CD14-positive monocyte (primary cell): ENCODE results near the gene XPO5. TPM values are rescaled to one million over a fixed set of nuclear protein-coding genes. Genes with fewer than 3 reads are reported as not detected.

Experiments
- DNase-seq, 3 donors: peaks; one replicate each; pipeline ENCODE4 v3.0.0-alpha.2; 2011 to 2022
- H2AFZ ChIP-seq: 2 replicates; pipeline ENCODE4 v1.6.0; 2012; ENCODE audit warnings: mild to moderate bottlenecking, low read depth, low read length, inconsistent platforms; ENCODE audit not compliant: insufficient read depth, poor library complexity, severe bottlenecking
- H3K27ac ChIP-seq, 2 donors: 1 replicate in 1 of 2; 2 replicates in 1 of 2; pipeline ENCODE4 v1.5.1; 2012 to 2013; ENCODE audit warnings: low read length in 2 of 2, control low read depth in 1 of 2, inconsistent platforms in 1 of 2, low read depth in 1 of 2, mild to moderate bottlenecking in 1 of 2
- H3K27me3 ChIP-seq, 2 donors: one replicate each; pipeline versions ENCODE4 v1.6.0 to v1.6.1; 2011 to 2013; ENCODE audit warnings: low read length in 2 of 2; ENCODE audit not compliant: control insufficient read depth in 2 of 2, insufficient read depth in 2 of 2
- H3K36me3 ChIP-seq, 2 donors: replicated peaks in 1 of 2; 1 replicate in 1 of 2; 2 replicates in 1 of 2; pipeline versions ENCODE4 v1.5.1 to v1.6.1; 2012 to 2013; ENCODE audit warnings: low read length in 2 of 2, control low read depth in 1 of 2, inconsistent platforms in 1 of 2, mild to moderate bottlenecking in 1 of 2; ENCODE audit not compliant: insufficient read depth in 2 of 2, control insufficient read depth in 1 of 2
- H3K4me1 ChIP-seq, 2 donors: 1 replicate in 1 of 2; 2 replicates in 1 of 2; pipeline versions ENCODE4 v1.5.1 to v1.6.1; 2012 to 2013; ENCODE audit warnings: low read length in 2 of 2, control low read depth in 1 of 2, inconsistent platforms in 1 of 2, mild to moderate bottlenecking in 1 of 2, moderate library complexity in 1 of 2; ENCODE audit not compliant: insufficient read depth in 2 of 2, control insufficient read depth in 1 of 2
- H3K4me2 ChIP-seq: replicated peaks from 2 replicates; pipeline ENCODE3; 2012; ENCODE audit warnings: low read length, moderate library complexity, mild to moderate bottlenecking; ENCODE audit not compliant: poor library complexity, severe bottlenecking; ENCODE audit errors: extremely low read depth
- H3K4me3 ChIP-seq, 3 experiments: fragments of 200-600 bp in 1 of 3; sonication (generic) in 1 of 3; replicated peaks in 1 of 3; 1 replicate in 2 of 3; 2 replicates in 1 of 3; pipeline ENCODE4 v1.5.1; 2011 to 2013; ENCODE audit warnings: low read length in 3 of 3, mild to moderate bottlenecking in 3 of 3, control low read depth in 2 of 3, low read depth in 2 of 3, inconsistent platforms in 1 of 3, moderate library complexity in 1 of 3
- H3K79me2 ChIP-seq: 2 replicates; pipeline ENCODE4 v1.6.0; 2012; ENCODE audit warnings: mild to moderate bottlenecking, control low read depth, inconsistent platforms, low read length, moderate library complexity; ENCODE audit not compliant: insufficient read depth
- H3K9ac ChIP-seq: 2 replicates; pipeline ENCODE4 v1.6.0; 2017; ENCODE audit warnings: low read length, mild to moderate bottlenecking; ENCODE audit not compliant: insufficient read depth, poor library complexity, severe bottlenecking
- H3K9me3 ChIP-seq, 2 donors: replicated peaks in 1 of 2; 1 replicate in 1 of 2; 2 replicates in 1 of 2; pipeline versions ENCODE4 v1.5.1 to v1.6.1; 2012 to 2013; ENCODE audit warnings: low read length in 2 of 2, control low read depth in 1 of 2; ENCODE audit not compliant: control insufficient read depth in 1 of 2, insufficient read depth in 1 of 2
- H4K20me1 ChIP-seq: 2 replicates; pipeline ENCODE4 v1.6.0; 2012; ENCODE audit warnings: mild to moderate bottlenecking, low read length, control low read depth, moderate library complexity; ENCODE audit not compliant: insufficient read depth
- H3K27ac Mint-ChIP-seq, 7 donors: one replicate each; pipeline ENCODE4 v1.8.0; 2020; ENCODE audit warnings: mild to moderate bottlenecking in 7 of 7, mixed read lengths in 7 of 7, moderate library complexity in 6 of 7, inconsistent platforms in 2 of 7
- H3K27me3 Mint-ChIP-seq, 3 donors: one replicate each; pipeline ENCODE4 v1.8.0; 2021 to 2022; ENCODE audit warnings: low read depth in 3 of 3, mild to moderate bottlenecking in 3 of 3, mixed read lengths in 3 of 3, moderate library complexity in 3 of 3, inconsistent platforms in 1 of 3
- H3K36me3 Mint-ChIP-seq, 2 donors: one replicate each; pipeline ENCODE4 v1.8.0; 2020; ENCODE audit warnings: mixed read lengths in 2 of 2, inconsistent platforms in 1 of 2, mild to moderate bottlenecking in 1 of 2
- H3K4me1 Mint-ChIP-seq: one replicate; pipeline ENCODE4 v1.8.0; 2020; ENCODE audit warnings: mild to moderate bottlenecking, mixed read lengths
- H3K4me3 Mint-ChIP-seq, 2 donors: one replicate each; pipeline ENCODE4 v1.8.0; 2020; ENCODE audit warnings: mild to moderate bottlenecking in 2 of 2, mixed read lengths in 2 of 2, moderate library complexity in 1 of 2
- H3K9me3 Mint-ChIP-seq, 7 donors: one replicate each; pipeline ENCODE4 v1.8.0; 2020 to 2022; ENCODE audit warnings: mixed read lengths in 7 of 7, mild to moderate bottlenecking in 6 of 7, moderate library complexity in 6 of 7, inconsistent platforms in 2 of 7
- WGBS: methylation state at CpG from one replicate; pipeline ENCODE4 v1.1.5; 2013; ENCODE audit warnings: missing lambda C conversion rate; ENCODE audit not compliant: insufficient coverage; 5-methylcytosine and 5-hydroxymethylcytosine counted together
- intact Hi-C, 2 donors: fragments of 100-400 bp; cut with micrococcal nuclease; formaldehyde crosslinking; loops; one replicate each; pipeline versions ENCODE4 v1.15.0 to v1.15.1; 2023
- polyA plus RNA-seq, 3 donors: library from polyadenylated mRNA; depleted of rRNA in 1 of 3; unstranded in 2 of 3; stranded (reverse) in 1 of 3; fragments of 300-500 nt in 2 of 3; fragments of >200 nt in 1 of 3; fragmentation: Illumina TruSeq in 2 of 3; gene quantifications; 1 replicate in 2 of 3; 2 replicates in 1 of 3; pipeline ENCODE4 v1.2.3, GENCODE V29; 2012 to 2021
- TF ChIP-seq, protein P1 (sequence below): fragments of 200-600 bp; IDR thresholded peaks from one replicate; pipeline ENCODE4 v1.8.0; 2022; ENCODE audit warnings: antibody characterized with exemption, mild to moderate bottlenecking

The XPO5 gene
- polyA plus RNA-seq, 3 donors = 8.0 to 17.5 (median 13.8) TPM

DNA sequence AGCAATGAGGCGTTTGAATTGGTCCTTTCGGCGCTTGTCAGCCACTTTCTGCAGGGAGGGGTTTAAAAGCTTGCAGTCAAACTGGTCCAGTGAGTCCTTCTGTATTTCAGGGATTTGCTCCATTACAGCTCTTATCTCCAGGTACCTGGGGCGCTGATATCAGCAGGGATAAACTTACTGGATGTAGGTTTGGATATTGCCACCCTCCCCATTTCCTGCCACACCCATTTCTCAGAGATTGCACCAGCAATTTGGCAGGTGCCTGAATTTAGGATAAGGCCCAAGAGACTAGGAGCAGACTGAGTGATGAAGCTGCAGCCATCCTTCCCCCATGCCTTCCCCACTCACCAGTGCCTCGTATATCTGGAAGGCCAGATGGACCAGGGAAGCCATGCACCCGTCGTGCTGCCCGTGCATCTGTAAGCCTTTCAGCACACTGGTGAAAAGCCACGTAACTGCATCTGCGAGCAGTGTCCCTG is 51.3 kb downstream of the XPO5 start:
- no peaks in the 10 kb centered on the region for H3K79me2 ChIP-seq
- Mint-ChIP-seq H3K27me3 (peaks cover 0 to 1% (median 0%) of the 10 kb centered on the region in 3 donors), H3K36me3 (peaks cover 0 to 92% of the 10 kb centered on the region in 2 donors), H3K9me3 (no peaks in the 10 kb centered on the region), H3K4me1 (no peaks in the 10 kb centered on the region), H3K27ac (peak overlapping the region in 2 of 7 donors; percentile 10 to 12), H3K4me3 (no peak overlapping the region)
- DNase-seq = no peak
- H3K4me1 ChIP-seq = no peaks in the 10 kb centered on the region
- H3K4me3 ChIP-seq = no peak overlapping the region
- TF ChIP-seq, protein P1, sequence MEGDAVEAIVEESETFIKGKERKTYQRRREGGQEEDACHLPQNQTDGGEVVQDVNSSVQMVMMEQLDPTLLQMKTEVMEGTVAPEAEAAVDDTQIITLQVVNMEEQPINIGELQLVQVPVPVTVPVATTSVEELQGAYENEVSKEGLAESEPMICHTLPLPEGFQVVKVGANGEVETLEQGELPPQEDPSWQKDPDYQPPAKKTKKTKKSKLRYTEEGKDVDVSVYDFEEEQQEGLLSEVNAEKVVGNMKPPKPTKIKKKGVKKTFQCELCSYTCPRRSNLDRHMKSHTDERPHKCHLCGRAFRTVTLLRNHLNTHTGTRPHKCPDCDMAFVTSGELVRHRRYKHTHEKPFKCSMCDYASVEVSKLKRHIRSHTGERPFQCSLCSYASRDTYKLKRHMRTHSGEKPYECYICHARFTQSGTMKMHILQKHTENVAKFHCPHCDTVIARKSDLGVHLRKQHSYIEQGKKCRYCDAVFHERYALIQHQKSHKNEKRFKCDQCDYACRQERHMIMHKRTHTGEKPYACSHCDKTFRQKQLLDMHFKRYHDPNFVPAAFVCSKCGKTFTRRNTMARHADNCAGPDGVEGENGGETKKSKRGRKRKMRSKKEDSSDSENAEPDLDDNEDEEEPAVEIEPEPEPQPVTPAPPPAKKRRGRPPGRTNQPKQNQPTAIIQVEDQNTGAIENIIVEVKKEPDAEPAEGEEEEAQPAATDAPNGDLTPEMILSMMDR = no peak
- H3K4me2 ChIP-seq = no peak overlapping the region
- intact Hi-C loops = no loop called here
- H4K20me1 ChIP-seq = no peaks in the 10 kb centered on the region
- no peak overlapping the region for H3K9ac ChIP-seq
- peak overlapping the region in 1 of 2 donors; percentile 2 for H3K27ac ChIP-seq
- peaks cover 91 to 100% of the 10 kb centered on the region in 2 donors for H3K36me3 ChIP-seq
- no peaks in the 10 kb centered on the region for H3K27me3 ChIP-seq
- 89% methylated on average over 9 of the region's 10 CpGs for WGBS
- H2AFZ ChIP-seq = no peak overlapping the region
- H3K9me3 ChIP-seq = no peaks in the 10 kb centered on the region

DNA sequence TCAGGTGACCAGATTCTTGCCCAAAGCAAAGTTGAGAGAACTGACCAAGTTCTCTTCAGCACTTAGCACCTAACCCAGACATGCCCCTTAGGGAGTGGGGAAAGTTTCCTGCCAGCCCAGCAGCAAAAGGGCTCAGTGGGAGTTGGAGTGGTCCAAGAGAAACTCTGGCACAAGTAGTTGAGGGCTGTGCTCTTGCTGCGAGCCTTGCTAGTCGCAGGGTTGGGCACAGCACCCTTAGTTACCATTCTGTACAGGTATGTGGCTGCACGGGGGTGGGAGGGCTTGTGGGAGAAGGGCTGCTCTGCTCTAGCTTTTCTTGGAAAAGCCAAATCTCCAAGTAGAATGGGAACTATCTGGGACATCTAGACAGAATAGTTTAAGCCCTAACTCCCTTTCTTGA is 52.6 kb downstream of the XPO5 start:
- Histone ChIP-seq H3K9me3 (no peaks in the 10 kb centered on the region), H3K36me3 (peaks cover 88 to 95% of the 10 kb centered on the region in 2 donors), H3K4me3 (no peak overlapping the region), H3K79me2 (peaks cover 12% of the 10 kb centered on the region), H3K27ac (no peak overlapping the region), H4K20me1 (no peaks in the 10 kb centered on the region), H3K4me1 (peaks cover 0 to under 1% of the 10 kb centered on the region in 2 donors), H3K9ac (no peak overlapping the region), H3K27me3 (no peaks in the 10 kb centered on the region), H3K4me2 (no peak overlapping the region), H2AFZ (no peak overlapping the region)
- WGBS = 100% methylated on average over 2 of the region's 3 CpGs
- intact Hi-C loops = no loop called here
- Mint-ChIP-seq H3K4me1 (no peaks in the 10 kb centered on the region), H3K27me3 (peaks cover 0 to 1% (median 0%) of the 10 kb centered on the region in 3 donors), H3K9me3 (no peaks in the 10 kb centered on the region), H3K36me3 (peaks cover 0 to 85% of the 10 kb centered on the region in 2 donors), H3K27ac (peak overlapping the region in 1 of 7 donors; percentile 24), H3K4me3 (no peak overlapping the region)
- DNase-seq = no peak
- TF ChIP-seq, protein P1 = no peak
